Left forelimb (tissue), 1 donor: ENCODE results near the gene MIX23.
"Not testable (repeated sequence)": the region's sequence is repeated elsewhere in the genome, so short reads cannot be mapped to it uniquely, and the experiment has no call there.

Experiments used
- DNase-seq: peaks from one replicate; pipeline ENCODE4 v3.0.0-alpha.2; 2018; ENCODE audit warnings: low spot score

MIX23 gene

DNA sequence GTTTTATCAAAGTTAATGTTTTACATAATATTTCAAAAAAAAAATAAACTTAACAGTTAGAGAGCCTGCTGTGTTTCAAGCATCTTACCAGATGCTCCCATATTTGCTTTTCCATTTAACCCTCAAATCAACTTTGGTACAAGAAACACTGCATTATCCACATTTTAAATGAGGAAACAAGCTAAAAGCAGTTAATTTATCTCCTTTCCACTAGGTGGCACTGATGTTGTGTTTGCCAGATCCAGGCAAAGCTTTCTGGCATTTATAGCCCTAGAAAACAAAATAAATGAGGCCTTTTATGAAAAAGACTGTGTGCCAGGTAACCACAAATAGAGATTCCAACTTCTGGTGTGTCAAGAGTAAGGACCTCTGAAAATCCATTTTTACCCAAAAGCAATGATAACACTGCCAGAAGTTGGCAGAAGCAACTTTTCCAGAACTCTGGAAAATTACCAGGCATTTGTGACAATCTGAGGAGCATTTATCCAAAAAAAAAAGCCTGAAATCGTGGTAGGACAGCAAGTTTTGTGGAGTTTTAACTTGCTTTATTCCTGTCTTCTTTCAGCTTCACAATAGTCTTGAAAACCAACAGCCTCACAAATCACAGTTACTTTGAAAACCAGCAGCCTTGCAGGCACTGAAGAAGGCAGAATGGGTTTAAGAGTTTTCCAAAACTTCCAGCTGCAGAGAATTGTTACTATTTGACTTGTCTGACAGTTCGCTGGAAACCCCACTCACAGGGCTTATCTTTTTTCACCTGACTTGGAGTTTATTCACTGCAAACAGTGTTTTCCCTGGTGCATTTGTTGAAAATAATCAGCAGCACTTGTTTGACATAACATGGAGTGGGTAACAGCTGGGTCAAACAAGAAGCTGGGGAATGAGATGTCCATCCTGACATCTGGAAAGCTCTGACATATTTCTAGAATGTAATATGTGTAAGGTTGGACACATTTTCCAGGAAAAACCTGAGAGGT is 10.1 kb upstream of the MIX23 start:
- no peak for DNase-seq

DNA sequence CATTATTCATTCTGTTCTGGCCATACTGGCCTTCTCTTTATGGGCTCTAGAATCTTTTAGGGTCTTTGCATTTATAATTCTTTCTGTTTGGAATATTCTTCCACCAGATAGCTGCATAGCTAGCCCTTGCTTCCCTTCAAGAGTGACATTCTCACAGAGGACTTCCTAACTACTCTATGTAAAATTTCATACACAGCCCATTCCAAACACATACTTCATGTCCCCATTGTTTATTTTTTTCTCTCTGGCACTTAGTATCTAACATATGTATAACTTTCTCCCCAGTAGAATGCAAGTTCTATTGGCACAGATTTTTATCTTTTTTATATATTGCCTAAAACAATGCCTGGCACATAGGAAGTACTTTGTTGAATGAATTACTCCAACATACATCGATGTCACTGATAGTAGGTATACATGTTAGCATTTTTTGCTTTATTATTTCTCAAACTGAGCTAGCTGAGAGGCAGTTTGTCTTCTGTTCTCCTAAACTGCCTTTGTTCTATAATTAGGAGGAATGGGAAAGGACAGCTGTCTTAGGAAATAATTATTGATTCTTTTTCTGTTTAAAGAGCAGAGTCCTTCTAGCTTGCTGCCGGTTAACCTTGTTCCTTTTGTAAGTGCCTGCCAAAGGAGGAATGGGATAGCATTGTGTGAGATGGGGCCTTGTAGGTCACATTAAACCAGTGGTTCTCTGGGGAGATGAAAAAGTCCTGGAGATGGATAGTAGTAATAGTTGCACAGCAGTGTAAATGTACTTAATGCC is 8.8 kb upstream of the MIX23 start:
- DNase-seq = no peak

DNA sequence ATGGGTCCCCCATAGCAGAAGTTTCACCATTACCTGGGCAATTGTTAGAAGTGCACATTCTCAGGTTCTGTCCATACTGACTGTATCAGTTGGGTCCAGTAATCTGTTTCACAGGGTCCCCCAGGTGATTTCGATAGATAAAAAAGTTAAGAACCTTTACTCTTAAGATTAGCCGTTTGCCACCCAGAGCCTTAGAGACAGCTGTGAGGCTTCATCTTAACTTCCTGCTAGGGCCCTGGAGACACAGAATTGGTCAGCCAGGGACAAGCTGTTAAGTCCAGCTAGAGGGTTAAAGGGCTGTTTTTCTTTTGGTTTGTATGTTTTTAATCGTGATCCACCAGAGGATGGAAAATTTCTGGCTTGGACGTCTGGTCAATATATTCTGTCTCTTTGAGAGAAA is 7.6 kb upstream of the MIX23 start:
- DNase-seq = no peak

DNA sequence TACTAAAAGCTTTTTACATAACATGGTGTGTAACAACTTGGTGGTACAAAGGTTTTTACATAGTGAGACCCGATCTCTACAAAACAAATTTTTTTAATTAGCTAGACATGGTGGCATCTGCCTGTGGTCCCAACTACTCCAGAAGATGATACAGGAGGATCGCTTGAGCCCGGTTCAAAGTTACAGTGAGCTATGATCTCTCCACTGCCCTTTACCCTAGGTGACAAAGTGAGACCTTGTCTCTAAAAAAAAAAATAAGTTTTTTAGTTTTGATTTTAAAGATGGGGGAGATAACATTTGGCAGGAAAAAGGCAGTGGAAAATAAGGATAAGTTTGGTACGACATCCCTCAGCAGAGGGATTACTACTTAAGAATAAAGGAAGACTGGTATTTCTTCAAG is 6.9 kb upstream of the MIX23 start:
- no peak for DNase-seq

DNA sequence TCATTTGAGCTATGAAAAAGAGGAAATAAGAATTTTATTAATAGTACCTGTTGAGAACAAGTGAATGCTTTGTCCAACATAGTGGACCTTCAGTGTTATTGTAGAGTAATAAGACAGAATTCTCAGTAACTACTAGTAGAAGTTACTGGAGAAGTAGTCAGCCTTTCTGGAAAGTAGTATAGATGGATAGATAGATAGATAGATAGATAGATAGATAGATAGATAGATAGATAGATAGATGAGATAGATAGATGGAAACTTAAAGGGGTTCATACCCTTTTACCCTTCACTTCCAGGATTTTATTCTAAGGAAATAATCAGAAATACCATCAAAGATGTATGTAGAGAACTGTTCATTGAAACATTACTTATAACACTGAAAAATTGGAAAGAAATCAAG is 6.2 kb upstream of the MIX23 start:
- no peak for DNase-seq

DNA sequence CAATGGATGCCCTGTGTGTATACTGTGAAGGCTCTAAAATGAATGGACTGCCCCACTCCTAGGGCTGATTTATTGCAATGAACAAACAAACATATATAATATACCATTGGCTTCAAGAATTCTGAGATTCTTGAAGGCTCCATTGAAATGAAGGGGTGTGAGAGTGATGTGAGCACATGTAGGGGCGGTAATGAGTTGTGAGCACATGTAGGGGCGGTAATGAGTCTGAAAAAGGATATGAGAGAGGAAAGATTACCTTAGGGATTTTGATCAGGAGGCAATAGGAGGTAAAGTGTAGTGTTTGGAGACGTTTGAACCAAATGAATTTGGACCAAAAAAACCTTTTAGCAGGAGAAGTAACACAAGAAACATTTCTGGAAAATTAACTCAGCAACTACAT is 4.7 kb upstream of the MIX23 start:
- no peak for DNase-seq

DNA sequence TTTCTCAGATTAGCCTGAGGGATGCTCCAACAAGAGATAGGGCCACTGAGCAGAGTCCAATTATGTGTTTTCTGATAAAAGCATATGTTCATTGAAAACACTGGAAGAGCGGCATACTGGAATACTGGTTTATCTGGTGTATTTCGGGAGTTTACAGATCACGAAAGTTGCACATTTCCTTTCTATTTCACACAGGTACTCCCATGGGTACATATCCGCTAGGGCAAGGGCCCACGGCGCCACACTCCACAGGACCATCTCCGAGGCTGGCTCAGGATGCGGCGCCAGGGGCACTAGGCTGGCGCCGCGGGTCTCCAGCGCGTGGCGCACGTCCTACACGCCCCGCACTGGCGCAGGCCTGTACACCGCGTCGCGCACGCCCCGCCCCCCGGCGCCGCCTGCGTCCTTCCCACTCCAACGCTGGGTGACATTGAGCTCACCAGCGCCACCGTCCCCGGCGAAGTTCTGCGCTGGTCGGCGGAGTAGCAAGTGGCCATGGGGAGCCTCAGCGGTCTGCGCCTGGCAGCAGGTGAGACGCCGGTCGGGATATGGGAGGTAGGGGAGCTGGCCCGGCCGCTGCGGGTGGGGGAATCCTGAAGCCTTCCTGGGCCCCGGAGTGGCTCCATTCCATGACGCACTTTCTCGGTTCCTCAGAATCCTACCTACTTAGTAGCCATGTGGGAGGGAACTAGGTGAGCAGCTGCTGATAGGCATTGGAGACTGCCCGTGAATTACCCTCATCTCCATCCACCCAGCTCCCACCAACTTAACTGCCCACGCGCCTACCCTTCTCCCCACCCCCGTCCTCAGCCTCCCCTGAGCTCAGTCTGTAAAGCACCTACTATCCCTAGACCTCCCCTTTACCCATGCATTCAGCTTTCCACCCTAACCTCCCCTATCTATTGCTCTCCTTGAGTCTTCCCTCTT is 1.0 kb upstream of the MIX23 start, which contains the start of gene FAM162A:
Gene FAM162A, plus strand, starts transcription at position 412 of the 927 bp plus-strand sequence. Its CDS starts 84 bp downstream, at position 496.
- peak; percentile 95 for DNase-seq

DNA sequence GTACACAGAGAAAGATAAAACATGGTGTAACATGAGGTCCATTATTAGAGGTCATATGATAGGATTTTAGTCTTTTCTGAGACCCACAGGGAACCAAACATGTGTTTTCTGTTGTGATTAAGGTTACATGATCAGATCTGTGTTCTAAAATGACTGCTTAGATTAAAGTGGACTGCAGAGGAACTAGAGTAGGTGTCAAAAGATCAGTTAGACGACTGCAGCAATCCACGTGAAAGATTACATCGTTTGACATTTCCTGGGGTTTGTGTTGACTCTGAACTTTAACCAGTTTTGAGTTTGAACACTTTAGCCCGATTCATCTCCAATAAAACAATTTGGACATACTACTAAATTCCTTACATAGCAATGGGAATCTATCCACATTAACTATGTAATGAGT is 5.1 kb downstream of the MIX23 start:
- no peak for DNase-seq

DNA sequence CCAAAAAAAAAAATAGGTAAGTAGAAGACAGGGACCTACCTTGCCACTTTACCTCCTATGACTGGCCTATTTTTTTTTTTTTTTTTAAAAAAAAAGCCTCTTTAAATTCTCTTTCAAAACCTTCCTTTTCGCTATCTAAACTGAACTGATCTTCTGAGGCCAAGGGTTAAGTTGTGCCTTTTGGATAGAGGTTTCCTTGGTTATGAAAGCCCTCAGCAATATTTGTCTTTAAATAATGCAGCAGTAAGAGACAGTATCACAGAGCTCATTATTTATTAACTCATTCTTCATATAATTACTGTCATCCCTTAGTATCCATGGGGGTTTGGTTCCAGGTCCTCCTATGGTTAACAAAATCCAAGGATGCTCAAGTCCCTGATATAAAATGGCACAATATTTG is 9.0 kb downstream of the MIX23 start:
- DNase-seq = no peak

DNA sequence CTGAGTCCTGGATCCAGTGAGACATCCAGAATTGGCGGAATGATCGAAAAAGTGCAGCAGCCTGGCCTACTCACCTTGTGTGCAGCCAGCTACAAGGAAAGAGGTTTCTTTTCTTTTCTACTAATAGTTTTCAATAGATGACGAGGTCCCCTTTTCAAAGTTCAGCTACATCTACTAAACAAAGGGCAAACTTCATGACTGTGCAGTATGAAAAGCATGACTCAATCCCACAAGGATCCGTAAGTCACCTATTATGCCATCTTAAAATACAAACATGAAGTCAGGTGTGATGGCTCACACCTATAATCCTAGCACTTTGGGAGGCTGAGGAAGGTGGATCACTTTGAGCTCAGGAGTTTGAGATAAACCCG is 16.7 kb downstream of the MIX23 start:
- DNase-seq = no peak

DNA sequence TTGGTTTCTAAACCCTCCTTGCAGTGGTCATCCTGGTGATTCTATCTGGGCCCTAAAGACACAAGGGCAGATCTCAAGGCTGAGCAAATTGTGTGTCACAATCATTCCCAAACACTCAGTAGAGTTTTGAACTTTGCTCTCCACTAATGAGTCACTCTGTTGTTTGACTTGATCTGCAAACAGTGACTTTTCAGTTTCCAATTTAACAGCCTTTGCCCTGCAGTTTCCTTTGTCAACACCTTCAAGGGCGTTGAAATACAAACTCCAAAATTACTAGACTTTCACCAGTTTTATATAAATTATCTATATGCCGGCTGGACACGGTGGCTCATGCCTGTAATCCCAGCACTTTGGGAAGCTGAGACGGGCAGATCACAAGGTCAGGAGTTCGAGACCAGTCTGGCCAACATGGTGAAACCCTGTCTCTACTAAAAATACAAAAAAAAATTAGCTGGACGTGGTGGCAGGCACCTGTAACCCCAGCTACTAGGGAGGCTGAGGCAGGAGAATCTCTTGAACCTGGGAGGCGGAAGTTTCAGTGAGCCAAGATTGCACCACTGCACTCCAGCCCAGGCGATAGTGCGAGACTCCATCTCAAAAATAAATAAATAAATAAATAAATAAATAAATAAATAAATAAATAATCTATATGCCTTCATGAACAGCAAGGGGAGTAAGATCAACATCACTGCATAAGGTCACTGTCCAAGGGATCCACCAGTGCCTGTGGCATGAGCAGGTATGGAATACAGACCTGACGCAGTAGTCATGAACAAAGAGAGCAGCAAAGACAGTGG is 17.3 kb downstream of the MIX23 start:
- DNase-seq = not testable (repeated sequence)

DNA sequence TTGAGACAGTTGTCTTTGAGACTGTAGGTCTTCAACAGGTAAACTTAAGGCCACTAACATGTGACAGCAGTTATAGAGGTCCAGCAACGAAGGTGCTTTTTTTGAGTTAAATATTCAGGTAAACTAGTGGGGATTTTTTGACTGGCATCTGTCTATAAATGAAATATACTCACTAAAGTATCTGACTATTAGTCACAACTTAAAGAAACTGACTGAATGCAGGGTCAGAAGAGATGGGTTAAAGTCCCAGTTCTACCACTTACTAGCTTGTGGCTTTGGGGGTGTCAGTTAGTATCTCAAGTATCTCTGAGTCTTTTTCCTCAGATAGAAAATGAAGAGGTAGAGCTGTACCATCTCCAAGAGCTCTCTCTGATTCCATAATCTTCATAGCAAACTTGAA is 18.0 kb downstream of the MIX23 start:
- DNase-seq = no peak

DNA sequence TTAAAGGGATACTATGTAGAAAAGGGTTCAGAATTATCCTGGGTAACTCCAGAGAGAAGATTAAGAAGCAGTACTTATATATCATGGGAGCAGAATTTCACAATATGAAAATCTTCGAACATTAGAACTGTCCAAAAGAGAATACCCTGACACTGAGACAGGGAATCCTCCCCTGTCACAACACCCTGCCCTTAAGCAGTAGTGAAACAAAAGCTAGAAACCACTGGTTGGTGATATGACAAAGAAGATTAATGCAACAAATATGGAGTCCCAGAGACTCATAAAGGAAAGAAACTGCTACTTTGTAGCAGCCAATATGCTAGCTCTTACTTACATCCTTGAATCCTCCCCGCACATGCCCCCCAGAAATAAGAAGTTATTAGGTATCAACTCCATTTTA is 18.5 kb downstream of the MIX23 start:
- no peak for DNase-seq

DNA sequence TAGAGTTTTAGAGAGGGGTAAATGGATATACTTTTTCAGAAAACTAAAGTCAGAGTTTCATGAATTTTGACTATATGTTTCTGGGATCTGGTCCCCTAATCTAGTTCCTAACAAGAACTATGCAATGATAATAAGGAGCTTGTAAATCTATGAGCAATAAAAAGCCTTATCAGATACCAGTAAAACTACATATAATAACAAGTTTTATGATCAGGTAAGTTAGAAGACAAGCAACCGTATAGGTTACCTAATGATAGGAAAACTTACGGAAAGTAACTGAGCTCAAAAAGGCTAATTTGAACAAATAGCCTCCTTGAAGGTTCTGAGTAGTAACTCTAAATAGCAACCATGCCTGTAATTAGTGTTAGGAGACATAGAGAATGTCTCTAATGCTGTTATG is 21.0 kb downstream of the MIX23 start:
- DNase-seq = no peak

DNA sequence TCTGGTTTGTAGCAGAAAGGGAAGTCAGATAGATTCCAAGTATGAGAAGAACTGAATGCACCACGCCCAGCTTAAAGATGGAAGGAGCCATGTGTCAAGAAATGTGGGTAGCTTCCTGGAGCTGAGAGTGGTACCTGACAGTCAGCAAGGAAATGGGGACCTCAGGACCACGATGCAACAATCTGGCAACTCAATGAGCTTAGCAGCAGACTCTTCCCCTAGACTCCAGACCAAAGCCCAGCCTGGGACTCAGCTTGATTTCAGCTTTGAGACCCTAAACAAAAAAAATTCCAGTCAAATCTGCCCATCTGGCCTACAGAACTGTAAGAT is 24.4 kb downstream of the MIX23 start:
- no peak for DNase-seq

DNA sequence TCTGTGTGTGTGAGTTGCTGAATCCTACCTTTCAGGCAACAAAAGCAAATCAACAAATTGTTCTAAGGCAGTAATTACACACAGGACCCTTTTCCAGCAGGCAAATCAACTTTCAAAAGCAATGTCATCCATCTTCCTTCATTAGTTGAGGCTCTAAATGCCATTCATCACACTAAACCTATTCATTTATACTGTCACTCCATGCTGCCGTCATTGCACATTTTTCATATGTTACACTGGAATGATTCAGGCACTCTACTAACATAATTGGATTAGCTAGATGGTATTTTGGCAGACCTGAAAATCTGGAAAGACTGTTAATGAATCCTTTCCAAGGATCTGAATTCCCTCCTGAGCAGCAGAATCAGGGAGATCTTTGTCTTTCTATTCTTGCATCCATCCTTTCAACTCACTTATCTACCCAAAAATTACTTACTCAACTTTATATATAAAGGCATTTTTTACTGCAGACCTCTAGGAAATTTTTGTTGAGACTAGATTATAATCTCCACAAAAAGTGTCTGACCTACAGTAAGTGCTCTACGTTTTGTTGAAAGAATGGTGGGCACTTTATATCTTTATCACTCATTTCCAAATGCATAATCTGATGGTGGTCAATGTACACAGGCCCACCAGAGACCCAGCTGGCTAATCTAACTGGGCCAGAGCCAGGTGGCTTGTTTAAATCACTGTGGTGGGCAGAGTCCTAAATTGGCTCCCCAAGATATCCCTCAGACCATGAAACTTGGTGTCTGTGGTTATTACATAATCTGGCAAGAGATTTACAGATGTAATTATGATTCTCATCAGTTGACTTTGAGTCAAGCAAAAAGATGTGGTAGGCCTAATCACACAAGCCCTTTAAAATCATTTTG is 25.0 kb downstream of the MIX23 start:
- no peak for DNase-seq

DNA sequence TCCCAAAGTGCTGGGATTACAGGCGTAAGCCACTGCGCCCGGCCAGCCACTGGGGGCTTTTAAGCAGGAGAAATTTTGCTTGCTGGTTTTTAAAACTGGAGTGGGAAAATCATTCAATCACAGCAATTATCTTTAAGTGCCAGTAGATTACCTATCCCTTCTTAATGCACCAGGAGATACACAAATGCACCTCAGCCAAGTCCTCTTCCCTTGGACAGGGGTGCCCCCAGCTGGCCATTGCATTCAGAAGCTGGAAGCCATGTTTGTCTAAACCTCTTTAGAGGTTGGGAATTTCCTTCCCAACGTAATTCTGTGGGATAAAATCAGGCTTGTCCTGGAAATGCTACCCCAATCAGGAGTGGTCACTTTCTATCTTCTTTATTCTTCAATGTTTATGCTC is 26.6 kb downstream of the MIX23 start:
- DNase-seq = no peak

DNA sequence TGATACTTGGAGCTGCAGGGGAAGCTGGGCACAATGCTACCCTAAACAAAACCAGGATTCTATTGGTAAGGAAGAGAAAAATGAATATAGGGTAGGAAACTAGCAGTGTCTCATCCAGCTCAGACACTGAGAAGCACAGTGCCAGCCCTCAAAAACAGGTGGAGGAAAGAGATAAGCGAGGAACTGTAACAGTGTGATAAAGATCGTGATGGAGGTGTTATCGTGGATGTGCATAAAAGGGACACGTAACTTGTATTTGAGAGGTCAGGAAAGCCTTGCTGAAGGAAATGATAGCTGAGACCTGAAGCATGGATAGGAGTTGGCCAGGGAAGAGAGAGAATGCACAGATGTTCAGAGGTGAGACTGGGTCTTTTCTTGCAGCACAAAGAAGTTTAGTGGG is 27.4 kb downstream of the MIX23 start:
- DNase-seq = no peak

DNA sequence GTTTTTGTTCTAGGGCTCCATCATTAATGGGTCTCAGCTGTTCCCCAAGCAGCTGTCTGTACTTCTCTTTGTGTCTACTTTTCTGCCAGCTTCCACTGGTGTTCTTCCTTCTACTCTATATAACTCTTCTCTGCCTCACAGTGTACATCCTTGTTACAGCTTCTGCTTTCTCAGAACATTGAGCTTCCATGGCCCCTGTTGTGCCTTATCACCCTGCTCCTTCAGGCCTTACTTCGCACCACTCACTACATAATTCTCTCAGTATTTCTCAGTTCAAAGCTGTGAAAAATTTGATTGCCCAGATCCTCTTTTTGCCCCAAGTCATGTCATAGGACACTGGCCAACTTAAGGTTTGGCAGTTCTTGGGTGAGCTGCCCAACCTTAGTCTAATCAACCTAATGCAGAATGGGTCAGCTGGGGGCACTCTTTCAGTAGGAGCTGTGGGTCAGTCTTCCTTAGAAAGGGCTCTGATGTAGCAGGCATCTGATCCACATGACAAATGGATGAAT is 29.1 kb downstream of the MIX23 start:
- no peak for DNase-seq

DNA sequence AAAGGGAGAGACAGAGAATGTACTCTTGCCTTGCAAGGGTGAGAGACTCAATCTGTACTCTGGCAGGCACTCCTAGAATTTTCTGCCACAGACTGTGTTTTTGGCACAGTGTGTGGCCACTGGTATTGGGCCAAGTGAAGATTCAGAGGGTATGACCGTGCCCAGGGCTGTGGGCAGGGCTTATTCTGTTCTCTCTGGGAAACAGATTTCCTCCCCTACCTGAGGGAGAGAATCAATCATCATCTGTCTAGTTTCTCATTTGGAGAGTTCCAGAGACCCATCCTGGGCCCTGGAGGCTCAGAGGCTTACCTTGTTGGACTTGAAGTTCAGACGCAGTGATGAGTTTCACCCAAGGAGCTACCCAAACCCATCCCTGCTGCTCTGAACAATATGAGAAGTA is 29.8 kb downstream of the MIX23 start:
- no peak for DNase-seq
